ENCODE results near the gene DRAM1. TPM values are rescaled to one million over a fixed set of nuclear protein-coding genes. Genes with fewer than 3 reads are reported as not detected.

DRAM1 gene
- total and polyA plus RNA-seq, 2 of the 4 experiments (the other 2 are of a cell fraction): 20.0 to 27.2 TPM

GRCh38 chr12:101881228-101881627, 3.8 kb downstream of the DRAM1 start:
- H3K4me1 ChIP-seq (ENCODE audit: control insufficient read depth, insufficient read depth, low read length): peaks cover 1% of the 10 kb centered on the region
- dilution Hi-C loops (cut with HindIII; ENCODE audit: low sequenced_read_pairs, unreplicated experiment) (no loop called here), intact Hi-C loops (cut with micrococcal nuclease) (no loop called here), in situ Hi-C loops (cut with MboI; ENCODE audit: low sequenced_read_pairs) (no loop called here)
- no peak overlapping the region for H3K23ac ChIP-seq (ENCODE audit: low read depth, low read length)
- DNase-seq: no peak
- no peak overlapping the region for H3K9ac ChIP-seq (ENCODE audit: low read depth, low read length)
- no peak overlapping the region for H2AK9ac ChIP-seq (replicated peaks; ENCODE audit: low read depth, low read length, poor library complexity)
- no peak overlapping the region for H3K18ac ChIP-seq (ENCODE audit: low read depth, low read length)
- BruUV-seq (replicated peaks): no TSS peak
- H4K20me1 ChIP-seq (ENCODE audit: insufficient read depth, low read length): no peaks in the 10 kb centered on the region
- POLR2A ChIA-PET (ENCODE audit: unreplicated experiment): no interaction called here
- H4K8ac ChIP-seq (ENCODE audit: low read depth in 2 of 2, low read length in 2 of 2): no peak overlapping the region
- H3K14ac ChIP-seq (replicated peaks; ENCODE audit: low read depth, low read length): 0 out of 2 replicates have a peak overlapping the region, but pooled peaks have one; percentile 31
- H3K9me3 ChIP-seq (ENCODE audit: control insufficient read depth, insufficient read depth, low read length): no peaks in the 10 kb centered on the region
- H3K56ac ChIP-seq (ENCODE audit: extremely low read depth, insufficient read depth, low read length): no peak overlapping the region
- no peaks in the 10 kb centered on the region for H3K9me1 ChIP-seq (ENCODE audit: insufficient read depth, low read length)
- H3K27me3 ChIP-seq (ENCODE audit: control insufficient read depth, insufficient read depth, low read length): no peaks in the 10 kb centered on the region
- H3K4me2 ChIP-seq (ENCODE audit: low read depth, low read length): no peak overlapping the region
- no peak for ATAC-seq (ENCODE audit: low read depth)
- TF ChIP-seq CHD1 (IDR thresholded peaks at IDR 0.05; ENCODE audit: low read depth, low read length) (no peak), MXI1 (IDR thresholded peaks at IDR 0.05; ENCODE audit: borderline replicate concordance, low read depth, low read length) (no peak), NFE2L2 (IDR thresholded peaks at IDR 0.05; ENCODE audit: low read depth, low read length) (no peak), SMC3 (IDR thresholded peaks at IDR 0.05; ENCODE audit: low read depth, low read length) (no peak), ELK1 (IDR thresholded peaks at IDR 0.05; ENCODE audit: borderline replicate concordance, low read depth, low read length) (no peak), USF2 (IDR thresholded peaks at IDR 0.05; ENCODE audit: low read depth, low read length) (no peak), RFX5 (IDR thresholded peaks at IDR 0.05; ENCODE audit: low read depth, low read length) (no peak), RAD21 (IDR thresholded peaks at IDR 0.05; ENCODE audit: low read length) (no peak), MAZ (IDR thresholded peaks at IDR 0.05; ENCODE audit: borderline replicate concordance, low read depth, low read length) (no peak), RCOR1 (IDR thresholded peaks at IDR 0.05; ENCODE audit: insufficient replicate concordance, low read length) (no peak), BHLHE40 (IDR thresholded peaks at IDR 0.05; ENCODE audit: low read depth, low read length) (no peak), MAFK (IDR thresholded peaks at IDR 0.05; ENCODE audit: low read depth, low read length) (no peak), FOS (IDR thresholded peaks at IDR 0.05; ENCODE audit: low read depth, low read length) (no peak), POLR2A (IDR thresholded peaks at IDR 0.05; ENCODE audit: low read depth, low read length) (no peak), CEBPB (IDR thresholded peaks at IDR 0.05; ENCODE audit: low read depth, low read length) (no peak)
- TF ChIP-seq, protein P1, sequence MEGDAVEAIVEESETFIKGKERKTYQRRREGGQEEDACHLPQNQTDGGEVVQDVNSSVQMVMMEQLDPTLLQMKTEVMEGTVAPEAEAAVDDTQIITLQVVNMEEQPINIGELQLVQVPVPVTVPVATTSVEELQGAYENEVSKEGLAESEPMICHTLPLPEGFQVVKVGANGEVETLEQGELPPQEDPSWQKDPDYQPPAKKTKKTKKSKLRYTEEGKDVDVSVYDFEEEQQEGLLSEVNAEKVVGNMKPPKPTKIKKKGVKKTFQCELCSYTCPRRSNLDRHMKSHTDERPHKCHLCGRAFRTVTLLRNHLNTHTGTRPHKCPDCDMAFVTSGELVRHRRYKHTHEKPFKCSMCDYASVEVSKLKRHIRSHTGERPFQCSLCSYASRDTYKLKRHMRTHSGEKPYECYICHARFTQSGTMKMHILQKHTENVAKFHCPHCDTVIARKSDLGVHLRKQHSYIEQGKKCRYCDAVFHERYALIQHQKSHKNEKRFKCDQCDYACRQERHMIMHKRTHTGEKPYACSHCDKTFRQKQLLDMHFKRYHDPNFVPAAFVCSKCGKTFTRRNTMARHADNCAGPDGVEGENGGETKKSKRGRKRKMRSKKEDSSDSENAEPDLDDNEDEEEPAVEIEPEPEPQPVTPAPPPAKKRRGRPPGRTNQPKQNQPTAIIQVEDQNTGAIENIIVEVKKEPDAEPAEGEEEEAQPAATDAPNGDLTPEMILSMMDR (conservative IDR thresholded peaks at IDR 0.05; ENCODE audit: low read depth, low read length): no peak
- H2BK120ac ChIP-seq (ENCODE audit: low read depth, low read length): no peak overlapping the region
- peaks cover 29 to 62% of the 10 kb centered on the region in 2 experiments for H3K79me1 ChIP-seq (ENCODE audit: low read depth in 1 of 2, low read length in 2 of 2)
- 92% methylated on average over 2 of the region's 4 CpGs; no CpG with 5 or more reads in 1 of the 2 experiments for WGBS, 2 experiments (ENCODE audit: extremely low coverage in 2 of 2, insufficient read length in 1 of 2)
- H2AFZ ChIP-seq (replicated peaks; ENCODE audit: low read length, poor library complexity): no peak overlapping the region
- no peak overlapping the region for H4K5ac ChIP-seq (ENCODE audit: low read depth, low read length)
- H3K27ac ChIP-seq (ENCODE audit: insufficient read depth, low read length): no peak overlapping the region
- H2BK20ac ChIP-seq (ENCODE audit: low read depth, low read length): no peak overlapping the region
- no peak overlapping the region for H2BK15ac ChIP-seq (ENCODE audit: low read depth, low read length)
- peaks cover 11% of the 10 kb centered on the region for H3K36me3 ChIP-seq (ENCODE audit: control insufficient read depth, insufficient read depth, low read length)
- CTCF ChIA-PET: interaction anchor here (1.0 kb wide), 1 partner anchor 107 kb away, joined by 3 read pairs; no protein-coding TSS in a partner anchor
- no peak overlapping the region for H2BK5ac ChIP-seq (ENCODE audit: low read depth, low read length, poor library complexity, severe bottlenecking)
- no peak overlapping the region for H4K91ac ChIP-seq (ENCODE audit: insufficient read depth, low read depth, low read length)
- no peak overlapping the region for H3K4ac ChIP-seq (ENCODE audit: low read depth, low read length)
- no peak overlapping the region for H3K4me3 ChIP-seq (ENCODE audit: insufficient read depth, low read depth, low read length)
- 0 out of 2 replicates have a peak overlapping the region, but pooled peaks have one; percentile 27 for H2AK5ac ChIP-seq (ENCODE audit: low read depth, low read length)

Measured in IMR-90 (cell line).